ENCODE measurements around the gene ARPC2. TPM values are rescaled to one million over a fixed set of nuclear protein-coding genes. Genes with fewer than 3 reads are reported as not detected.

ARPC2 gene
- total RNA-seq, 2 donors from 2014 or later, result 243 to 247 TPM

GRCh38 chr2:218184331-218184730 lies 32.7 kb upstream of the ARPC2 start:
- no peak for DNase-seq
- Mint-ChIP-seq H3K4me1 (peaks cover 20% of the 10 kb centered on the region), H3K27ac (no peak overlapping the region), H3K36me3 (ENCODE audit: low read depth) (no peaks in the 10 kb centered on the region), H3K27me3 (ENCODE audit: insufficient read depth) (peaks cover 15% of the 10 kb centered on the region), H3K4me3 (no peak overlapping the region), H3K9me3 (peaks cover 7% of the 10 kb centered on the region)
- WGBS, 2 experiments (ENCODE audit: insufficient coverage in 1 of 2, insufficient read length in 1 of 2), result 82% methylated on average over 1 of the region's 1 CpG; no CpG with 5 or more reads in 1 of the 2 experiments
- Histone ChIP-seq H3K4me1 (ENCODE audit: control insufficient read depth, insufficient read depth, low read length) (peaks cover 7% of the 10 kb centered on the region), H3K27me3 (ENCODE audit: control insufficient read depth, insufficient read depth, low read length, poor library complexity, severe bottlenecking) (no peaks in the 10 kb centered on the region), H3K9ac (ENCODE audit: extremely low read depth, low read length, poor library complexity, severe bottlenecking) (no peak overlapping the region), H3K36me3 (ENCODE audit: control insufficient read depth, insufficient read depth, low read length) (no peaks in the 10 kb centered on the region), H3K27ac (ENCODE audit: low read depth, low read length) (no peak overlapping the region), H3K4me3 (ENCODE audit: low read length) (no peak overlapping the region), H3K9me3 (ENCODE audit: control insufficient read depth, low read length) (peaks cover 5% of the 10 kb centered on the region)
- TF ChIP-seq CTCF (conservative IDR thresholded peaks at IDR 0.05), result no peak

- no peaks in the 10 kb centered on the region for H3K36me3 Mint-ChIP-seq (ENCODE audit: low read depth)
- peaks cover 7% of the 10 kb centered on the region for H3K4me1 ChIP-seq (ENCODE audit: control insufficient read depth, insufficient read depth, low read length)
- H3K4me3 ChIP-seq (ENCODE audit: low read length), result no peak overlapping the region
- H3K9me3 Mint-ChIP-seq, result no peaks in the 10 kb centered on the region
- H3K4me3 Mint-ChIP-seq, result no peak overlapping the region
- no peaks in the 10 kb centered on the region for H3K36me3 ChIP-seq (ENCODE audit: control insufficient read depth, insufficient read depth, low read length)
- H3K27me3 ChIP-seq (ENCODE audit: control insufficient read depth, insufficient read depth, low read length, poor library complexity, severe bottlenecking), result no peaks in the 10 kb centered on the region
- DNase-seq, result peak; percentile 90
- 46 to 58% methylated on average over 6 to 8 of the region's 8 CpGs for WGBS, 2 experiments (ENCODE audit: insufficient coverage in 1 of 2, insufficient read length in 1 of 2)
- TF ChIP-seq CTCF (conservative IDR thresholded peaks at IDR 0.05), result peak; percentile 87
- H3K27ac Mint-ChIP-seq, result no peak overlapping the region
- H3K27me3 Mint-ChIP-seq (ENCODE audit: insufficient read depth), result peaks cover 6% of the 10 kb centered on the region
- H3K4me1 Mint-ChIP-seq, result peaks cover 18% of the 10 kb centered on the region
- H3K9ac ChIP-seq (ENCODE audit: extremely low read depth, low read length, poor library complexity, severe bottlenecking), result no peak overlapping the region
- peaks cover 5% of the 10 kb centered on the region for H3K9me3 ChIP-seq (ENCODE audit: control insufficient read depth, low read length)
- H3K27ac ChIP-seq (ENCODE audit: low read depth, low read length), result no peak overlapping the region
These were observed 30.6 kb upstream of the ARPC2 start for GRCh38 chr2:218186355-218186766.

GRCh38 chr2:218186876-218187275 lies 30.1 kb upstream of the ARPC2 start:
- Histone ChIP-seq H3K9ac (ENCODE audit: extremely low read depth, low read length, poor library complexity, severe bottlenecking) (no peak overlapping the region), H3K27me3 (ENCODE audit: control insufficient read depth, insufficient read depth, low read length, poor library complexity, severe bottlenecking) (no peaks in the 10 kb centered on the region), H3K4me3 (ENCODE audit: low read length) (no peak overlapping the region), H3K9me3 (ENCODE audit: control insufficient read depth, low read length) (peaks cover 5% of the 10 kb centered on the region), H3K4me1 (ENCODE audit: control insufficient read depth, insufficient read depth, low read length) (peaks cover 4% of the 10 kb centered on the region), H3K27ac (ENCODE audit: low read depth, low read length) (no peak overlapping the region), H3K36me3 (ENCODE audit: control insufficient read depth, insufficient read depth, low read length) (no peaks in the 10 kb centered on the region)
- 89 to 100% methylated on average over 1 of the region's 1 CpG for WGBS, 2 experiments (ENCODE audit: insufficient coverage in 1 of 2, insufficient read length in 1 of 2)
- H3K36me3 Mint-ChIP-seq (ENCODE audit: low read depth), result no peaks in the 10 kb centered on the region
- H3K4me3 Mint-ChIP-seq, result no peak overlapping the region
- H3K27me3 Mint-ChIP-seq (ENCODE audit: insufficient read depth), result peaks cover 6% of the 10 kb centered on the region
- DNase-seq, result no peak
- H3K27ac Mint-ChIP-seq, result no peak overlapping the region
- no peak for TF ChIP-seq CTCF (conservative IDR thresholded peaks at IDR 0.05)
- H3K9me3 Mint-ChIP-seq, result no peaks in the 10 kb centered on the region
- peaks cover 14% of the 10 kb centered on the region for H3K4me1 Mint-ChIP-seq

Data from endodermal cell (in vitro differentiated cells).